NCI-H748 treated with DMSO at 0.1 percent for 48 hours (cell line): ENCODE data around the gene ERC1.
"Not testable (repeated sequence)": the region's sequence is repeated elsewhere in the genome, so short reads cannot be mapped to it uniquely, and the experiment has no call there.

ENCODE experiments used
- DNase-seq: peaks from one replicate; lab custom pipeline; 2025; lab: John Stamatoyannopoulos, UW

ERC1 gene

GRCh38 chr12:981961-982360, 9.1 kb upstream of the ERC1 start:
- no peak for DNase-seq

GRCh38 chr12:988646-989045, 2.4 kb upstream of the ERC1 start:
- no peak for DNase-seq

GRCh38 chr12:989051-989450, 2.0 kb upstream of the ERC1 start:
- no peak for DNase-seq

- peak; percentile 4 for DNase-seq
These were observed 1.0 kb upstream of the ERC1 start for GRCh38 chr12:989751-990660.

- DNase-seq: peak; percentile 61
These were observed 619 bp downstream of the ERC1 start for GRCh38 chr12:991350-992333.

- no peak for DNase-seq
These were observed 1.6 kb downstream of the ERC1 start for GRCh38 chr12:992647-993046.

- no peak for DNase-seq
These were observed 5.9 kb downstream of the ERC1 start for GRCh38 chr12:996881-997280.

- DNase-seq: no peak
These were observed 6.5 kb downstream of the ERC1 start for GRCh38 chr12:997505-997904.

- no peak for DNase-seq
These were observed 7.2 kb downstream of the ERC1 start for GRCh38 chr12:998020-998874.

GRCh38 chr12:999736-1000135, 8.7 kb downstream of the ERC1 start:
- not testable (repeated sequence) for DNase-seq

- DNase-seq: no peak
These were observed 10.5 kb downstream of the ERC1 start for GRCh38 chr12:1001507-1001906.

GRCh38 chr12:1003600-1004271, 12.7 kb downstream of the ERC1 start:
- no peak for DNase-seq

- no peak for DNase-seq
These were observed 15.2 kb downstream of the ERC1 start for GRCh38 chr12:1006255-1006654.

- no peak for DNase-seq
These were observed 16.3 kb downstream of the ERC1 start for GRCh38 chr12:1007276-1007675.

- no peak for DNase-seq
These were observed 17.0 kb downstream of the ERC1 start for GRCh38 chr12:1007994-1008393.

- DNase-seq: no peak
These were observed 20.1 kb downstream of the ERC1 start for GRCh38 chr12:1011091-1011490.

- no peak for DNase-seq
These were observed 22.8 kb downstream of the ERC1 start for GRCh38 chr12:1013618-1014489.

GRCh38 chr12:1019283-1019682, 28.3 kb downstream of the ERC1 start:
- no peak for DNase-seq

GRCh38 chr12:1020389-1020788, 29.4 kb downstream of the ERC1 start:
- DNase-seq: no peak
